Osteoblast (primary cell): ENCODE data around the gene HKDC1. TPM values are rescaled to one million over a fixed set of nuclear protein-coding genes. Genes with fewer than 3 reads are reported as not detected.

Experiments used
- DNase-seq: peaks from one replicate; pipeline ENCODE4 v3.0.0; 2011; ENCODE audit warnings: low spot score, mixed read lengths; ENCODE audit not compliant: insufficient read length; ENCODE audit errors: missing footprints
- H2AFZ ChIP-seq: 2 replicates; pipeline ENCODE4 v1.6.0; 2011; ENCODE audit warnings: mild to moderate bottlenecking, low read length
- H3K27ac ChIP-seq: 2 replicates; pipeline ENCODE4 v1.5.1; 2011; ENCODE audit warnings: mild to moderate bottlenecking, low read depth, low read length, moderate library complexity
- H3K27me3 ChIP-seq: 2 replicates; pipeline ENCODE4 v1.6.0; 2012; ENCODE audit warnings: mild to moderate bottlenecking, control low read depth, inconsistent platforms, low read length, moderate library complexity; ENCODE audit not compliant: insufficient read depth
- H3K36me3 ChIP-seq: 2 replicates; pipeline ENCODE4 v1.5.1; 2011; ENCODE audit warnings: mild to moderate bottlenecking, low read length, control low read depth, moderate library complexity; ENCODE audit not compliant: insufficient read depth
- H3K4me1 ChIP-seq: 2 replicates; pipeline ENCODE4 v1.5.1; 2011; ENCODE audit warnings: mild to moderate bottlenecking, low read length, control low read depth, moderate library complexity; ENCODE audit not compliant: insufficient read depth
- H3K4me2 ChIP-seq: 2 replicates; pipeline ENCODE4 v1.6.0; 2011; ENCODE audit warnings: mild to moderate bottlenecking, low read length; ENCODE audit not compliant: insufficient read depth
- H3K4me3 ChIP-seq: fragments of 200-600 bp; sonication (generic); 3 replicates; pipeline ENCODE4 v1.5.1; 2012; ENCODE audit warnings: mild to moderate bottlenecking, low read length, inconsistent platforms; ENCODE audit not compliant: insufficient read depth
- H3K79me2 ChIP-seq: 2 replicates; pipeline ENCODE4 v1.6.0; 2012; ENCODE audit warnings: mild to moderate bottlenecking, low read length, control low read depth, inconsistent platforms; ENCODE audit not compliant: insufficient read depth
- H3K9me3 ChIP-seq: 2 replicates; pipeline ENCODE4 v1.5.1; 2011; ENCODE audit warnings: low read depth, low read length, control low read depth
- H4K20me1 ChIP-seq: 2 replicates; pipeline ENCODE4 v1.6.0; 2012; ENCODE audit warnings: mild to moderate bottlenecking, low read length, control low read depth; ENCODE audit not compliant: insufficient read depth
- total RNA-seq: library from RNA; depleted of rRNA; stranded (reverse); fragments of >200 nt; gene quantifications from 2 replicates; pipeline ENCODE4 v1.2.3, GENCODE V29; 2012
- TF ChIP-seq, protein P1 (sequence below): IDR thresholded peaks from 2 replicates; pipeline ENCODE4 v1.5.1; 2011; ENCODE audit warnings: mild to moderate bottlenecking, low read depth, low read length, moderate library complexity; ENCODE audit errors: extremely low read depth

HKDC1 gene
- total RNA-seq, 1 donor = 2.9 TPM

GRCh38 chr10:69270990-69271389 is 50.9 kb downstream of the HKDC1 start:
- Histone ChIP-seq H3K27me3 (no peaks in the 10 kb centered on the region), H3K9me3 (peaks cover 3% of the 10 kb centered on the region), H3K4me2 (no peak overlapping the region), H4K20me1 (no peaks in the 10 kb centered on the region), H2AFZ (no peak overlapping the region), H3K36me3 (no peaks in the 10 kb centered on the region), H3K4me1 (no peaks in the 10 kb centered on the region), H3K79me2 (no peaks in the 10 kb centered on the region), H3K27ac (no peak overlapping the region), H3K4me3 (no peak overlapping the region)
- TF ChIP-seq, protein P1, sequence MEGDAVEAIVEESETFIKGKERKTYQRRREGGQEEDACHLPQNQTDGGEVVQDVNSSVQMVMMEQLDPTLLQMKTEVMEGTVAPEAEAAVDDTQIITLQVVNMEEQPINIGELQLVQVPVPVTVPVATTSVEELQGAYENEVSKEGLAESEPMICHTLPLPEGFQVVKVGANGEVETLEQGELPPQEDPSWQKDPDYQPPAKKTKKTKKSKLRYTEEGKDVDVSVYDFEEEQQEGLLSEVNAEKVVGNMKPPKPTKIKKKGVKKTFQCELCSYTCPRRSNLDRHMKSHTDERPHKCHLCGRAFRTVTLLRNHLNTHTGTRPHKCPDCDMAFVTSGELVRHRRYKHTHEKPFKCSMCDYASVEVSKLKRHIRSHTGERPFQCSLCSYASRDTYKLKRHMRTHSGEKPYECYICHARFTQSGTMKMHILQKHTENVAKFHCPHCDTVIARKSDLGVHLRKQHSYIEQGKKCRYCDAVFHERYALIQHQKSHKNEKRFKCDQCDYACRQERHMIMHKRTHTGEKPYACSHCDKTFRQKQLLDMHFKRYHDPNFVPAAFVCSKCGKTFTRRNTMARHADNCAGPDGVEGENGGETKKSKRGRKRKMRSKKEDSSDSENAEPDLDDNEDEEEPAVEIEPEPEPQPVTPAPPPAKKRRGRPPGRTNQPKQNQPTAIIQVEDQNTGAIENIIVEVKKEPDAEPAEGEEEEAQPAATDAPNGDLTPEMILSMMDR = no peak
- no peak for DNase-seq

- H3K36me3 ChIP-seq = no peaks in the 10 kb centered on the region
Observed at GRCh38 chr10:69272624-69273023, 52.5 kb downstream of the HKDC1 start.

GRCh38 chr10:69275444-69275843 is 55.3 kb downstream of the HKDC1 start:
- Histone ChIP-seq H3K4me2 (no peak overlapping the region), H3K9me3 (peaks cover 3% of the 10 kb centered on the region), H3K4me1 (peaks cover 9% of the 10 kb centered on the region), H3K4me3 (no peak overlapping the region), H3K27ac (no peak overlapping the region), H3K36me3 (no peaks in the 10 kb centered on the region), H2AFZ (no peak overlapping the region), H3K27me3 (no peaks in the 10 kb centered on the region), H3K79me2 (no peaks in the 10 kb centered on the region), H4K20me1 (no peaks in the 10 kb centered on the region)
- no peak for DNase-seq
- TF ChIP-seq, protein P1 = no peak

More at GRCh38 chr10:69272624-69273023, 52.5 kb downstream of the HKDC1 start:
- DNase-seq = no peak
- no peaks in the 10 kb centered on the region for H4K20me1 ChIP-seq
- H3K4me3 ChIP-seq = no peak overlapping the region
- H2AFZ ChIP-seq = no peak overlapping the region
- no peaks in the 10 kb centered on the region for H3K27me3 ChIP-seq
- no peaks in the 10 kb centered on the region for H3K79me2 ChIP-seq
- no peak overlapping the region for H3K27ac ChIP-seq
- H3K9me3 ChIP-seq = peaks cover 3% of the 10 kb centered on the region
- TF ChIP-seq, protein P1 = no peak
- H3K4me2 ChIP-seq = no peak overlapping the region
- H3K4me1 ChIP-seq = no peaks in the 10 kb centered on the region

- no peak for DNase-seq
- no peaks in the 10 kb centered on the region for H4K20me1 ChIP-seq
- peaks cover 9% of the 10 kb centered on the region for H3K4me1 ChIP-seq
- H3K36me3 ChIP-seq = no peaks in the 10 kb centered on the region
- H3K4me3 ChIP-seq = no peak overlapping the region
- H3K27ac ChIP-seq = no peak overlapping the region
- H3K79me2 ChIP-seq = no peaks in the 10 kb centered on the region
- no peak overlapping the region for H3K4me2 ChIP-seq
- TF ChIP-seq, protein P1 = no peak
- no peak overlapping the region for H2AFZ ChIP-seq
- peaks cover 3% of the 10 kb centered on the region for H3K9me3 ChIP-seq
- peaks cover 4% of the 10 kb centered on the region for H3K27me3 ChIP-seq
Observed at GRCh38 chr10:69276503-69276902, 56.4 kb downstream of the HKDC1 start.
